Left ventricle myocardium inferior (tissue), 1 donor: ENCODE data around the gene EVC. TPM values are rescaled to one million over a fixed set of nuclear protein-coding genes. Genes with fewer than 3 reads are reported as not detected.

Experiments used
- DNase-seq: peaks from one replicate; pipeline ENCODE4 v3.0.0-alpha.2; 2020
- H3K27ac ChIP-seq: fragments of 200-600 bp; replicated peaks from 2 replicates; pipeline ENCODE4 v1.8.0; 2021
- H3K27me3 ChIP-seq: fragments of 200-600 bp; 2 replicates; pipeline ENCODE4 v1.8.0; 2021; ENCODE audit warnings: low read depth
- H3K36me3 ChIP-seq: fragments of 200-600 bp; 2 replicates; pipeline ENCODE4 v1.8.0; 2021
- H3K4me1 ChIP-seq: fragments of 200-600 bp; 2 replicates; pipeline ENCODE4 v1.8.0; 2021
- H3K4me3 ChIP-seq: fragments of 200-600 bp; 2 replicates; pipeline ENCODE4 v1.8.0; 2021; ENCODE audit warnings: mild to moderate bottlenecking, moderate library complexity
- H3K9me3 ChIP-seq: fragments of 200-600 bp; replicated peaks from 2 replicates; pipeline ENCODE4 v1.8.0; 2021
- intact Hi-C: fragments of 100-400 bp; cut with micrococcal nuclease; formaldehyde crosslinking; loops from one replicate; pipeline ENCODE4 v1.11.0; 2022
- total RNA-seq: library from RNA; stranded (reverse); fragmentation: NEBNext Ultra II Directional; extraction: Animal tissue kit (Norgen Biotek cat#: 25700); gene quantifications from one replicate; pipeline ENCODE4 v1.2.1, GENCODE V29; 2021
- TF ChIP-seq, protein P1 (sequence below): fragments of 200-600 bp; IDR thresholded peaks from 2 replicates; pipeline ENCODE4 v1.8.0; 2021; ENCODE audit warnings: antibody characterized with exemption, mild to moderate bottlenecking, borderline replicate concordance
- donor health status: DM: no; HTN: yes; CAD: no; lungs with severe emphysema.

The EVC gene
- total RNA-seq, 1 donor from 2014 or later: 5.1 TPM

GRCh38 chr4:5790546-5790857, 79.5 kb downstream of the EVC start:
- Histone ChIP-seq H3K36me3 (peaks cover 14% of the 10 kb centered on the region), H3K27ac (no peak overlapping the region), H3K4me1 (peaks cover 7% of the 10 kb centered on the region), H3K27me3 (no peaks in the 10 kb centered on the region), H3K9me3 (no peaks in the 10 kb centered on the region), H3K4me3 (no peak overlapping the region)
- TF ChIP-seq, protein P1, sequence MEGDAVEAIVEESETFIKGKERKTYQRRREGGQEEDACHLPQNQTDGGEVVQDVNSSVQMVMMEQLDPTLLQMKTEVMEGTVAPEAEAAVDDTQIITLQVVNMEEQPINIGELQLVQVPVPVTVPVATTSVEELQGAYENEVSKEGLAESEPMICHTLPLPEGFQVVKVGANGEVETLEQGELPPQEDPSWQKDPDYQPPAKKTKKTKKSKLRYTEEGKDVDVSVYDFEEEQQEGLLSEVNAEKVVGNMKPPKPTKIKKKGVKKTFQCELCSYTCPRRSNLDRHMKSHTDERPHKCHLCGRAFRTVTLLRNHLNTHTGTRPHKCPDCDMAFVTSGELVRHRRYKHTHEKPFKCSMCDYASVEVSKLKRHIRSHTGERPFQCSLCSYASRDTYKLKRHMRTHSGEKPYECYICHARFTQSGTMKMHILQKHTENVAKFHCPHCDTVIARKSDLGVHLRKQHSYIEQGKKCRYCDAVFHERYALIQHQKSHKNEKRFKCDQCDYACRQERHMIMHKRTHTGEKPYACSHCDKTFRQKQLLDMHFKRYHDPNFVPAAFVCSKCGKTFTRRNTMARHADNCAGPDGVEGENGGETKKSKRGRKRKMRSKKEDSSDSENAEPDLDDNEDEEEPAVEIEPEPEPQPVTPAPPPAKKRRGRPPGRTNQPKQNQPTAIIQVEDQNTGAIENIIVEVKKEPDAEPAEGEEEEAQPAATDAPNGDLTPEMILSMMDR: no peak
- no peak for DNase-seq
- intact Hi-C loops: no loop called here

DNA sequence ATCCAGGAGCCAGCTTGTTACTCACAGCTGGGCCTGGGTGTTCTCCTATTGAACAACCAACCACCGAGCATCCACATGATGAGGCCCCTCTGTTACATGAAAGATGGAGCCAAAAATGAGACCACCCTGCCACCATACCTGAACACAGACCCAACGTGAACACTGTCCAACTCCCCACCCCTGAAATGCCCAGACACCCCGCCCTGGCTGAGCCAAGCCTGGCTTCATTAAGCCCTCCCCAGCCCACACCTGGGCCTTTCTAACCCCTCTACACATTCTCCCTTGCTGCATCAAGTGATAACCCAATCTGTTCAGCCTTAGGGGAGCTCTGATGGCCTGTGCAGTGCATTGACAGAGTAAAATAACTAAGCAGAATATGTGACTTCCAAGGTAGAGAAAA, 80.7 kb downstream of the EVC start:
- H3K27ac ChIP-seq: no peak overlapping the region
- DNase-seq: no peak
- TF ChIP-seq, protein P1: no peak
- H3K36me3 ChIP-seq: peaks cover 17% of the 10 kb centered on the region
- H3K9me3 ChIP-seq: no peaks in the 10 kb centered on the region
- H3K4me3 ChIP-seq: no peak overlapping the region
- no peaks in the 10 kb centered on the region for H3K27me3 ChIP-seq
- intact Hi-C loops: no loop called here
- no peaks in the 10 kb centered on the region for H3K4me1 ChIP-seq

GRCh38 chr4:5793514-5793913, 82.5 kb downstream of the EVC start:
- Histone ChIP-seq H3K9me3 (no peaks in the 10 kb centered on the region), H3K27me3 (no peaks in the 10 kb centered on the region), H3K27ac (no peak overlapping the region), H3K36me3 (peaks cover 17% of the 10 kb centered on the region), H3K4me1 (no peaks in the 10 kb centered on the region), H3K4me3 (no peak overlapping the region)
- TF ChIP-seq, protein P1: no peak
- no peak for DNase-seq
- intact Hi-C loops: no loop called here

DNA sequence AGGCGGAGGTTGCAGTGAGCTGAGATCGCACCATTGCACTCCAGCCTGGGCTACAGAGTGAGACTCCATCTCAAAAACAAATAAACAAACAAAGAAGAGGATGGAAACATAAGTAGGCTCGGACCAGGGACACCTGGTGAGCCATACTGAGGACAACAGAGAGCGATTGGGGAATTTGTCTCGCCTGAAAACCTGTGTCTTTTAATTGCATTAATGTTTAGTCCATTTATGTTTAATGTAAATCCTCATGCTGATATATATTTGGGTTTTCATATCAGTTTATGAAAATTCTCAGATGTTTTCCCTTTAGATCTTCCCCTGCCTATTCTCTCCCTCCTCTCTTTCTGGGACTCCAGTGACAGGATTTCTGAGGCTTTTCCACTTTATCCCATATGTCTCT, 84.6 kb downstream of the EVC start:
- H3K36me3 ChIP-seq: peaks cover 17% of the 10 kb centered on the region
- no peaks in the 10 kb centered on the region for H3K27me3 ChIP-seq
- intact Hi-C loops: no loop called here
- H3K4me1 ChIP-seq: no peaks in the 10 kb centered on the region
- no peak overlapping the region for H3K27ac ChIP-seq
- H3K4me3 ChIP-seq: no peak overlapping the region
- TF ChIP-seq, protein P1: no peak
- no peaks in the 10 kb centered on the region for H3K9me3 ChIP-seq
- no peak for DNase-seq

- no peaks in the 10 kb centered on the region for H3K27me3 ChIP-seq
- H3K27ac ChIP-seq: no peak overlapping the region
- no peaks in the 10 kb centered on the region for H3K9me3 ChIP-seq
- intact Hi-C loops: no loop called here
- no peak for DNase-seq
- H3K4me1 ChIP-seq: no peaks in the 10 kb centered on the region
- peaks cover 19% of the 10 kb centered on the region for H3K36me3 ChIP-seq
- H3K4me3 ChIP-seq: no peak overlapping the region
- TF ChIP-seq, protein P1: no peak
These were observed 86.0 kb downstream of the EVC start for GRCh38 chr4:5796976-5797375.

DNA sequence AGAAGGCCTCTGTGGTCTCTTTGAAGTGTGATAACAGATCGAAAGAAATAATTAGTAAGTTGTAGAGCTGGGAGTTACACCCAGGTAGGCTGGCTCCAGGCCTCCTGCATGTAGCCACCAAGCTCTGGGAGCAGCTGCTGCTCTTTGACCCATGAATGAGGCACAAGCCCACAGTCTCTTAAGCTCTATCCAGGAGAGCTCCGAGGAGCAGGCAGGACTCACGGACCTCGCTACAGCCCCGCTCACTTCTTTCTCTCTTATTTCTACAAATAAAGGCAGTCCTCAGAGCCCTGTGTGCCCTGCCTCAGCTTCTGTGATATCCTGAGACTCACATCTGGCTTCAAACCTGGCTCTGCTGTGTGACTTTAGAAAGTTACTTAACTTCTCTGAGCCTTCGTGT, 86.9 kb downstream of the EVC start:
- no peak for DNase-seq
- TF ChIP-seq, protein P1: no peak
- Histone ChIP-seq H3K27ac (no peak overlapping the region), H3K4me3 (no peak overlapping the region), H3K36me3 (peaks cover 28% of the 10 kb centered on the region), H3K9me3 (no peaks in the 10 kb centered on the region), H3K4me1 (no peaks in the 10 kb centered on the region), H3K27me3 (no peaks in the 10 kb centered on the region)
- intact Hi-C loops: no loop called here
